GM18520 (cell line): ENCODE measurements around the gene NPLOC4.
"Not testable (repeated sequence)": the region's sequence is repeated elsewhere in the genome, so short reads cannot be mapped to it uniquely, and the experiment has no call there.

Experiments used
- ATAC-seq: cut with Tn5 transposase; IDR thresholded peaks from one replicate; pipeline ENCODE4 v1.9.1; 2021; ENCODE audit not compliant: unreplicated experiment

The NPLOC4 gene

DNA sequence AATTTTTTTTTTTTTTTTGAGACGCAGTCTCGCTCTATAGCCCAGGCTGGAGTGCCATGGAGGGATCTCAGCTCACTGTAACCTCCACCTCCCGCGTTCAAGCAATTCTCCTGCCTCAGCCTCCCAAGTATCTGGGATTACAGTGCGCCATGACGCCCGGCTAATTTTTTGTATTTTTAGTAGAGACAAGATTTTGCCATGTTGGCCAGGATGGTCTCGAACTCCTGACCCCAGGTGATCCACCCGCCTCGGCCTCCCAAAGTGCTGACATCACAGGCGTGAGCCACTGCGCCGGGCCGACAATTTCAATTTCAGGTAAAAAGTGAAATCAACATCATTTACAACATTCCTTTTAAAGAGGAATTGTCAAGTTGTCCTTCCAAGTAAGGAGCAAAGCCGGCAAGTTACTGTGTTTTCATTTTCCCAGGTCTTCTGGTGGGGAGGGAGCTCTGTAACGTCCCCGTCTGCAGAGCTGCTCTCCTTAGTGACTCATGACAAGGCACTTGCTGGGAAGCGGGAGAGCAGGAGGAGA is 873 bp downstream of the NPLOC4 start:
- ATAC-seq = no peak

GRCh38 chr17:81635431-81635830 is 1.5 kb downstream of the NPLOC4 start:
- ATAC-seq = no peak

DNA sequence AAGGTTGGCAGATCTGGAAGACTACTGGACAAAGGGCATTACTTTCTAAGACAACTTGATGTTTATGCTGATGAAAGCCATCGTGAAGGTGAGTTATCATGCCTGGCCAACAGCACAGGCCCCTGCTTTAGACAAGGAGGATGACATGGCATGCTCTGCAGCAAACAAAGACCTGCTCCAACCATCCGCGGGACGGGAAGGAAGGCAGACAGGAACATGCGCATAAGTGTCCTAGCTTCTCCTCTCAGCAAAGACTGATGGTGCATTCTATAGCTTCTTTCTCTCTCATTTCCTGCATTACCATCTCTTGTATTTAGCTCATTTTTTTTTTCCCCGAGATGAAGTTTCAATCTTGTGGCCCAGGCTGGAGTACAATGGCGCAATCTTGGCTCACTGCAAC is 5.4 kb downstream of the NPLOC4 start:
- ATAC-seq = no peak

DNA sequence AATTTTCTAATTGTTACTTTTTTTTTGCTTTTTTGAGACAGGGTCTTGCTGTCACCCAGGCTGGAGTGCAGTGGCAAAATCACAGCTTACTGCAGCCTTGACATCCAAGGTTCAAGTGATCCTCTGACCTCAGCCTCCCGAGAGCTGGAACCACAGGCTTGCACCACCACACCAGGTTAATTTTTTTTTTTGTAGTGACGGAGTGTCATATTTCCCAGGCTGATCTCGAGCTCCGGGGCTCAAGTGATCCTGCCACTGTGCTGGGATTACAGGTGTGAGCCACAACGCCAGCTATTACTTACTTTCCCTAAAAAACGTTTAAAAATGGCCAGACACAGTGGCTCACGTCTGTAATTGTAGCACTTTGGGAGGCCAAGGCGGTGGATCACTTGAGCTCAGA is 6.6 kb downstream of the NPLOC4 start:
- ATAC-seq = no peak

- no peak for ATAC-seq
Measured at GRCh38 chr17:81621494-81622130, 15.3 kb downstream of the NPLOC4 start.

DNA sequence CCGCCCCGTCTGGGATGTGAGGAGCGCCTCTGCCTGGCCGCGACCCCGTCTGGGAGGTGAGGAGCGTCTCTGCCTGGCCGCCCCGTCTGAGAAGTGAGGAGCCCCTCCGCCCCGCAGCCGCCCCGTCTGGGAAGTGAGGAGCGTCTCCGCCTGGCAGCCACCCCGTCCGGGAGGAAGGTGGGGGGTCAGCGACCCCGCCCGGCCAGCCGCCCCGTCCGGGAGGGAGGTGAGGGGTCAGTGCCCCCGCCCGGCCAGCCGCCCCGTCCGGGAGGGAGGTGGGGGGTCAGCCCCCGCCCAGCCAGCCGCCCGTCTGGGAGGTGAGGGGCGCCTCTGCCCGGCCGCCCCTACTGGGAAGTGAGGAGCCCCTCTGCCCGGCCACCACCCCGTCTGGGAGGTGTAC is 18.6 kb downstream of the NPLOC4 start:
- not testable (repeated sequence) for ATAC-seq

- ATAC-seq = no peak
Measured at GRCh38 chr17:81616877-81617276, 20.0 kb downstream of the NPLOC4 start.

GRCh38 chr17:81615401-81615930 is 21.4 kb downstream of the NPLOC4 start:
- no peak for ATAC-seq

DNA sequence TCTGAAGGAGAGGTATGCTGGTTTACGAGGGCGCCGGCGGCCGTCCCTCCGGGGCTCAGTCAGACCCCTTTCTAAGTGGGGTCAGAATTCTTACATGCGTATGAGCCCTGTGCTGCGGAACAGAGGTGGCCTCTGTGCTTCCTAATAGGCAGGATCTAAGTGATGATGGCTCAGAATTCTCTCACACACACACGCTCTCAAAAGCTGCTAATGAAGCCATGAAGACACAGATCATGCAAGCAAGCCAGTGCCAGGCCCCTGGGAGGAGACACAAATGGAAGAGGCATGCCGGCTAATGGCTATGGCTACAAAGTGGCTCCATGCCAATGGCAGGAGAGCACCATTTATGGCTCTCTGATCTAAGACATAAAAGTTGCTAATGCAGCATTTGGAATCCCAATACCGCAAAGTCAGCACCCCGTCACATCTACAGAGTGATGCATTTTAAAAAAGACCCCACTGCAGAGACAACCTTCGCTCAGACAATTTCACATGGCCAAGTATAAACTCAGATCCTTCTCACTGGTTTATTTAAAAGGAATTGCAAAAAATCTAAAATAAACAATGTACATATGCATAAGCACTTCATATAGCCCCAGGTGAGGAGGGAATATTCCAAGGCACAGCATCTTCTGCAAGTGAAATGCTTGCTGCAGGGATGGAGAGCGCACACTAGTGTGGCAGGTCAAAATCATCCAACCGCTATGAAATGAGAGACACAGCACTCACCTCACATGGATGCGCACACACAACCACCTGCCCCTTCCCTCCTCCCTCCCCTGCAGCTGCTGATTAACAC is 24.5 kb downstream of the NPLOC4 start:
- ATAC-seq = no peak

GRCh38 chr17:81609541-81610311 is 27.2 kb downstream of the NPLOC4 start:
- no peak for ATAC-seq

- ATAC-seq = no peak
Measured at GRCh38 chr17:81608605-81609004, 28.3 kb downstream of the NPLOC4 start.

- no peak for ATAC-seq
Measured at GRCh38 chr17:81608082-81608481, 28.8 kb downstream of the NPLOC4 start.

DNA sequence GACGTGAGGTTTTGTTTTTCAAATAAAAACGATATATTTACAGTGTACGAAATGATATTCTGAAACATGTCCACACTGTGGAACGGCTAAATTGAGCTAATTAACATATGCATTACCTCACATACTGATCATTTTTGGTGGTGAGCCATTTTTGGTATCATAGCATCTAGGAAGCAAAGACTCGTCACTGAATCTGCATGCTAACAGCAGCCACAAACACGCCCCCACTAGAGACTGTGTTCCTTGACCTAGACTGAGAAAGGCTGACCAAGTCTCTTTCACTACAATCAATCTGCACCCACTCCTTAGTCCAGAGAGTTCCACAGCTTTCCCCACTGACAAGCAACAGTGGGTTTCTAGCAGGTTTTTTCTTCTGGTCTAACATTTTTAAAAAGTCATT is 29.5 kb downstream of the NPLOC4 start:
- no peak for ATAC-seq

- no peak for ATAC-seq
Measured at GRCh38 chr17:81603846-81604610, 32.9 kb downstream of the NPLOC4 start.

GRCh38 chr17:81601525-81602120 is 35.3 kb downstream of the NPLOC4 start:
- no peak for ATAC-seq

GRCh38 chr17:81599719-81600486 is 37.0 kb downstream of the NPLOC4 start:
- ATAC-seq = no peak

GRCh38 chr17:81593105-81593871 is 43.6 kb downstream of the NPLOC4 start:
- ATAC-seq = no peak

DNA sequence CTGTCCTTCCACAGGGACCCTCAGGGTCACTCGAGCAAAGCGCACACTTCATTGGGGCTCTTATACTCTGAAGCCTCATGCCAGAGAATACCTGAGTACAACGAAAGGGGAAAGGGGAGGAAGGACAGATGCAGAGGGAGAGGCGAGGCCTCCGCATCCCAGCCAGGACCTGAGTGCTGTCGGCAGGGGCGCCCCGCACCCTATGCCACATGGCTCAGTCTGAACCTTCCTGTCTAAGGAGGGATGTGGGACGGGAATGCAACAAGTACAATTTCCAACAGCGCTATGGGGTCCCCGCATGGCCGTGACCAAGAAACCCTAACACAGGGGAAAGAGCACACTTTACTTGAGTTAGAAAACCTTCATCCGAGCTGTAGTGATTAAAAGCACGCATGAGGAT is 44.9 kb downstream of the NPLOC4 start:
- ATAC-seq = no peak

- ATAC-seq = no peak
Measured at GRCh38 chr17:81590121-81590520, 46.8 kb downstream of the NPLOC4 start.
